GM18505 (cell line): ENCODE data around the gene FGF2.
"Not testable (repeated sequence)": the region's sequence is repeated elsewhere in the genome, so short reads cannot be mapped to it uniquely, and the experiment has no call there.

Source experiments
- ATAC-seq: cut with Tn5 transposase; IDR thresholded peaks from one replicate; pipeline ENCODE4 v1.9.1; 2021; ENCODE audit not compliant: unreplicated experiment
- POLR2A ChIP-seq: IDR thresholded peaks from 4 replicates; pipeline ENCODE4 v1.6.1; 2011; ENCODE audit warnings: borderline replicate concordance; ENCODE audit not compliant: insufficient read depth, insufficient read length; ENCODE audit errors: extremely low read depth

The FGF2 gene

DNA sequence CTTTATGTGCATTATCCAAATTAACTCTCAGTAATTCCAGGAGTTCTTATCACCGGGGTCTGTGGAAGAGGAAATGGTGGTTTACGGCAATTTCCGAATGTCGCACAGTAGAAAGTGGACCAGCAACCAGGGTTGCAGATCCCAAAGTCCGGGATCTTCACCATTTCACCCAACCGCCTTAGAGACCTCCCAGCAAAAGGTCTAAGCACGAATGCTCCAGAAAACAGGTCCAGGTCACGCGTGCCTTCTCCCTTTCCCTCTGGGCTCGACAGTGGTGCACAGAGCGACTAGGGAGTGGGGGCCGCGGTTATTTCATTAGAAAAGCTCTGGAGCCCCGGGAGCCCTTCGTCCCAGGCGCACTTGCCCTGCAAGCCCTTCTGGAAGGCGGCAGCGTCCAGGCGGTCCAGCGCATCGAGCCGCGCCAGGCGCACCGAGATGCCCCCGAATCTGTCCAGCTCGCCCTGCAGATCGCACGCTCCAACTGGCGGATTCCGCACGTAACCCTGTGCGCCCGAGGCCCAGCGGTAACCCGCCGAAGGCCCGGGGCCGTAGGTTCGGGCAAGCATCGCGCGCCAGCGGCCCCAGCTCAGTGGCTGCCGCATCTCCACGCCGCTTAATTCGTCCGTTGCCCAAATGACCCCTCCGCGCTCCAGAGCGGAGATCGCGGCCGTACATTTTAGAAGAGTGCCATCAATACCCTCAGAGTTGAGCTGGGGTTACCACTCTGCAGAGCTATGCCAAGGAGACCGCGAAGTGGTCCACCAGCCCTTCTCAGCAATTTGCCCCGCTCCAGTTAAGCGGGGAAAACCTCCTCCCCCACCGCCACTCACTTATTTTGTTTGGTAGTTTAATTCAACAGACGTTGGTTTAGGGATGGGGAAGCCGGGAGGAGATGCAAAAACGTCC, 95.6 kb downstream of the FGF2 start, which contains the start of gene NUDT6:
TSS of gene NUDT6 (minus strand) at position 627 of the 906 bp plus-strand sequence. CDS start at position 602, 25 bp downstream.
- TF ChIP-seq POLR2A: peak; percentile 41
- peak; percentile 50 for ATAC-seq

DNA sequence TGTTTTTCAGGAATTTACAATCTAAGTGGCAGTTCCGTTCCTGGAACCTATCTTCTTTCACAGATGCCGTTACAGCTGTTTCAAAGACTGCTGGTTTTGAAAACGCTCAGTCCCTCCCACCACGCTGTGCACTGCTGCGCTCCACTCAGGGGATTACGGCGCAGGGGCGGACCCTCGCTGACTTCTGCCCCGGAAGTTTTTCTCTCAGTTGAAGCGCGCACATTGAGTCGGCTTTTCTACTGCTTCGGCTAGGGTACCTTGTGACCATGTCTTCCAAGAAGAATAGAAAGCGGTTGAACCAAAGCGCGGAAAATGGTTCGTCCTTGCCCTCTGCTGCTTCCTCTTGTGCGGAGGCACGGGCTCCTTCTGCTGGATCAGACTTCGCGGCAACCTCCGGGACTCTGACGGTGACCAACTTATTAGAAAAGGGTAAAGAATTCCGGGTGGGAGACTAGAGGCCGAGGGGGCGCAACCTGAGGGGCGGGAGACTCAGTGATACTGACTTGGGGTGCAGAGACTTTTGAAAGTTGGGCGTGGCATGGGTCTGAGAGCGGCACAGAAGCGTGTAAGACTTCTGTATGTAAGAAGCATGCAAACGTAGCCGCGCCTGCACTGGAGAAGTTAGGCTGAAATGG, 96.4 kb downstream of the FGF2 start:
- peak; percentile 50 for TF ChIP-seq POLR2A
- ATAC-seq: peak; percentile 96

DNA sequence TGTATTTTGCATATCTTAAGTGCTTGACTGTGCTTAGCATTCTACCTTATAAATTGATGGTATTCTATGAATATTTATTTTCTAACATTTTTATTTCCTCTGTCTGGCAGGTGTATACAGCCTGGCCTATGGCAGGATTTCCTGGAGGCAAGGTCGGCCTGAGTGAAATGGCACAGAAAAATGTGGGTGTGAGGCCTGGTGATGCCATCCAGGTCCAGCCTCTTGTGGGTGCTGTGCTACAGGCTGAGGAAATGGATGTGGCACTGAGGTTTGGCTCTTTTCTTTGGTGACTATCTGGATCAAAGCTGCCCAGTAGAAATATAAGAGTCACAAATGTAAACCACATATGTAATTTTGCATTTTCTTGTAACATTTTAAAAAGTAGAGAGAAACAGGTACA, 102.3 kb downstream of the FGF2 start:
- TF ChIP-seq POLR2A: no peak
- no peak for ATAC-seq

DNA sequence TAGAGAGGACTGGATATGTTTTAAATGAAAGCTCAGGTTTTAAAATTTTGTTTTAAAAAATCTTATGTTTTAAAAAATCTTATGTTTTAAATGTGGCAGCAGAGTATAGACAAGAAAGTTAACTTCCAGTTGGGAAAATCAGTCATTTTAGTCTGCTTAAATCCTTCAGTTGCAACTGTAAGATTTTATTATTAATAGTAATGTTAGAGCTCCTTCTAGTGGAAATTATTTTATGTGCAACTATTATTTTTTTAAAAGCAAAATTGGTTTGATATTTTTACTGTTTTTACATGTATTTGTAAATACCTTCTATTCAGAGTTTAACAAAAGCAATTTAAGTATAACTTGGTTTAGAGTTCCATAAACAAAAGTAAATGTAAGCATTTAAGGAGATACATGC, 104.2 kb downstream of the FGF2 start:
- ATAC-seq: no peak
- TF ChIP-seq POLR2A: no peak

DNA sequence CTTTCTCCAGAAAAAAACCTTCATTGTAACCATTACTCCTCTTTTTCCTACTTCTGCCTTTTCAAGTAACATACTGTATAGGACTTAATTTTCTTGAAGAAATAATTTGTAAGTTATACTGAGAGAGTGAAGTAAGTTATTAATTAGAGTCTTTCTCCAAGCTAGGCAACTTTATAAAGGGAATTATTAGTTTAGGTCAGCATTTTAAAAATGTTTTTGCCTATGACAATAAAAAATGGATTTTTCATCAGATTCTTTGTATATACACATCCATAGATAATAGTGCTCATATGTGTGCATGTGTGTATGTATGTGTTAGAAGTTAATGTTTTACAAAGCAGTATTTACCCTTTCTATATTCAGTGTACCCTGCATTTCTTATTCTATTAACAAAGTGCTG, 106.1 kb downstream of the FGF2 start:
- no peak for TF ChIP-seq POLR2A
- ATAC-seq: no peak

DNA sequence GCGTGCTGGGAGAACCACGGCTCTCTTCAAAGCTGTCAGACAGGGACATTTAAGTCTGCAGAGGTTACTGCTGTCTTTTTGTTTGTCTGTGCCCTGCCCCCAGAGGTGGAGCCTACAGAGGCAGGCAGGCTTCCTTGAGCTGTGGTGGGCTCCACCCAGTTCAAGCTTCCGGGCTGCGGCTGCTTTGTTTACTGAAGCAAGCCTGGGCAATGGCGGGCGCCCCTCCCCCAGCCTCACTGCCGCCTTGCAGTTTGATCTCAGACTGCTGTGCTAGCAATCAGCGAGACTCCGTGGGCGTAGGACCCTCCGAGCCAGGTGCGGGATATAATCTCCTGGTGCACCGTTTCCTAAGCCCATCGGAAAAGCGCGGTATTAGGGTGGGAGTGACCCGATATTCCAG, 118.5 kb downstream of the FGF2 start:
- ATAC-seq: not testable (repeated sequence)

DNA sequence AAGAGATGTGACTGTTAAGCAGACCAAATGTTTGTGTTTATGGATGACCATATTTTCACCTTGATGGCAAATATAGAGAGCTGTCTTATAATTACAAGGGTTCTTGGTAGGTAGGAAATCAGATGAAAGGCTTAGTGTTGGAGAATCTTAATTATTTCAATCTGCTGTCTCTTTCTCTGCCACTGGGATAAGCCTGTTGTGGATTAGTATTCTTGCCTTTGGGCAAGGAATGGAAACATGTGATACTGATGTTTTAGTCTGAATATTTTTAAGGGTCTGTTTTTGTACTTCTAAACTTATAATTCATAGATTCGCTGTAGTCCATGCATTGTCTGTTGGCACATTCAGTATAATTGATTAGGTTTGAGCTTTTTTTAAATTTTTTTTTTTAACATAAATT, 119.5 kb downstream of the FGF2 start:
- TF ChIP-seq POLR2A: no peak
- ATAC-seq: no peak
